CD4-positive, alpha-beta T cell (primary cell): ENCODE measurements around the gene CP. TPM values are rescaled to one million over a fixed set of nuclear protein-coding genes. Genes with fewer than 3 reads are reported as not detected.

ENCODE experiments used
- ATAC-seq: fragments of 200-7000 bp; cut with Tn5 transposase; one replicate; pipeline ENCODE4 v1.10.0; 2022; ENCODE audit warnings: mild to moderate bottlenecking; ENCODE audit not compliant: poor library complexity
- CTCF ChIA-PET: fragments of 350-600 bp; sonication (Branson Sonifier 250); formaldehyde crosslinking; loops from one replicate; lab custom pipeline; 2021; ENCODE audit warnings: antibody characterized with exemption, inconsistent platforms; lab: Charles Lee
- POLR2A ChIA-PET: fragments of 350-600 bp; sonication (Branson Sonifier 250); formaldehyde crosslinking; loops from one replicate; lab custom pipeline; 2021; ENCODE audit warnings: antibody characterized with exemption, inconsistent platforms; lab: Charles Lee
- DNase-seq, 14 experiments: peaks; one replicate each; pipeline ENCODE4 v3.0.0-alpha.2; 2013 to 2020; ENCODE audit warnings: mixed read lengths in 2 of 14
- H3K27ac ChIP-seq, 2 donors: one replicate each; pipeline versions ENCODE4 v1.5.1 to v1.7.0; 2013; ENCODE audit warnings: low read length in 2 of 2, low read depth in 1 of 2, mild to moderate bottlenecking in 1 of 2
- H3K27me3 ChIP-seq, 2 experiments: 1 replicate in 1 of 2; 2 replicates in 1 of 2; pipeline versions ENCODE4 v1.6.1 to v1.7.0; 2013; ENCODE audit warnings: low read length in 2 of 2, control low read depth in 1 of 2, mild to moderate bottlenecking in 1 of 2, moderate library complexity in 1 of 2; ENCODE audit not compliant: insufficient read depth in 2 of 2, control insufficient read depth in 1 of 2
- H3K36me3 ChIP-seq: one replicate; pipeline ENCODE4 v1.6.1; 2013; ENCODE audit warnings: low read length, control low read depth; ENCODE audit not compliant: insufficient read depth
- H3K4me1 ChIP-seq: one replicate; pipeline ENCODE4 v1.6.1; 2013; ENCODE audit warnings: low read length, control low read depth; ENCODE audit not compliant: insufficient read depth
- H3K4me3 ChIP-seq: one replicate; pipeline ENCODE4 v1.5.1; 2013; ENCODE audit warnings: mild to moderate bottlenecking, low read length, moderate library complexity
- H3K9me3 ChIP-seq, 2 experiments: 1 replicate in 1 of 2; 2 replicates in 1 of 2; pipeline versions ENCODE4 v1.6.1 to v1.7.0; 2013; ENCODE audit warnings: low read length in 2 of 2, mild to moderate bottlenecking in 2 of 2, control low read depth in 1 of 2, moderate library complexity in 1 of 2; ENCODE audit not compliant: control insufficient read depth in 1 of 2, insufficient read depth in 1 of 2
- H3K27ac Mint-ChIP-seq: one replicate; pipeline ENCODE4 v1.8.0; 2020; ENCODE audit warnings: mixed read lengths
- H3K27me3 Mint-ChIP-seq: one replicate; pipeline ENCODE4 v1.8.0; 2021; ENCODE audit warnings: mixed read lengths
- H3K36me3 Mint-ChIP-seq: one replicate; pipeline ENCODE4 v1.8.0; 2021; ENCODE audit warnings: low read depth, mixed read lengths
- H3K4me1 Mint-ChIP-seq: one replicate; pipeline ENCODE4 v1.8.0; 2021; ENCODE audit warnings: low read depth, mixed read lengths
- H3K4me3 Mint-ChIP-seq: one replicate; pipeline ENCODE4 v1.8.0; 2020; ENCODE audit warnings: mild to moderate bottlenecking, mixed read lengths
- H3K9me3 Mint-ChIP-seq: one replicate; pipeline ENCODE4 v1.8.0; 2020; ENCODE audit warnings: mixed read lengths
- intact Hi-C, 2 experiments: fragments of 100-400 bp; cut with DNase I in 1 of 2; cut with micrococcal nuclease in 1 of 2; formaldehyde crosslinking; loops; one replicate each; pipeline versions ENCODE4 v1.15.1 to v1.9.0; 2023 to 2025; cut with DNase I, micrococcal nuclease
- total RNA-seq, 174 experiments: library from RNA in 2 of 174; stranded (reverse) in 2 of 174; gene quantifications; one replicate each; pipeline ENCODE4 v1.2.3 and lab custom pipeline; 2021 to 2026
- TF ChIP-seq, protein P1 (sequence below): fragments of 200-600 bp; IDR thresholded peaks from one replicate; pipeline ENCODE4 v1.8.0; 2022; ENCODE audit warnings: antibody characterized with exemption, mild to moderate bottlenecking

Gene CP
- total RNA-seq, 2 experiments from 2014 or later, result not detected

DNA sequence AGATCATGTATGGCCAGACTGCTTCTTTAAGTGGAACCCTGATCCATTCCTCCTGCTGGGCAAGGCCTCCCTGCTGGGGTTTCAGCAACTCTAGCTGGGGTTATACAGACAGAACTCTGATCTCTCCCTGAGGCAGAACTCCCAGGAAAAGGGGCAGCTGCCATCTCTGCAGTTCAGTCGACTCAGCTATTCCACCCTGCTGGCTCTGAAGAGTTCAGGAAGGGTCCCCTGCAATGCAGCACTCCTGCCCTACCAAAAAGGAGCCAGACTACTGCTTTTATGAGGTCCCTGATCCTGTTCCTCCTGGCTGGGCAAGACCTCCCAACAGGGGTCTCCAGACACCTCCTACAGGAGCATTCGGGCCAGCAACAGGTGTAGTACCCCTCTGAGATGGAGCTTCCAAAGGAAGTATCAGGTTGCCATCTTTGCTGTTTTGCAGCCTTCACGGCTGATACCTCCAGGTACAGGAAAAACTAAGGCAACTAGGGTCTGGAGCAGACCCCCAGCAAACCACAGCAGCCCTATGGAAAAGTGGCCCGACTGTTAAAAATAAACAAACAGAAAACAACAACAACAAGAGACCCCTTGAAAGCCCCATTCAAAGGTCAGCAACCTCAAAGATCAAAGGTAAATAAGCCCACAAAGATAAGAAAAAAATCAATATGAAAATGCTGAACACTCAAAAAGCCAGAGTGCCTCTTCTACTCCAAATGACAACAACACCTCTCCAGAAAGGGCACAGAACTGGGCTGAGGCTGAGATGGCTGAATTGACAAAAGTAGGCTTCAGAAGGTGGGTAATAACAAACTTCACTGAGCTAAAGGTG, 14.2 kb upstream of the CP start:
- Histone ChIP-seq H3K27me3 (peaks cover 0 to 5% of the 10 kb centered on the region in 2 experiments), H3K9me3 (no peaks in the 10 kb centered on the region), H3K4me1 (no peaks in the 10 kb centered on the region), H3K27ac (no peak overlapping the region), H3K4me3 (no peak overlapping the region), H3K36me3 (no peaks in the 10 kb centered on the region)
- intact Hi-C loops, result no loop called here
- CTCF ChIA-PET, result no interaction called here
- Mint-ChIP-seq H3K27ac (no peak overlapping the region), H3K9me3 (no peaks in the 10 kb centered on the region), H3K27me3 (peaks cover 19% of the 10 kb centered on the region), H3K4me1 (no peaks in the 10 kb centered on the region), H3K36me3 (no peaks in the 10 kb centered on the region), H3K4me3 (no peak overlapping the region)
- TF ChIP-seq, protein P1, sequence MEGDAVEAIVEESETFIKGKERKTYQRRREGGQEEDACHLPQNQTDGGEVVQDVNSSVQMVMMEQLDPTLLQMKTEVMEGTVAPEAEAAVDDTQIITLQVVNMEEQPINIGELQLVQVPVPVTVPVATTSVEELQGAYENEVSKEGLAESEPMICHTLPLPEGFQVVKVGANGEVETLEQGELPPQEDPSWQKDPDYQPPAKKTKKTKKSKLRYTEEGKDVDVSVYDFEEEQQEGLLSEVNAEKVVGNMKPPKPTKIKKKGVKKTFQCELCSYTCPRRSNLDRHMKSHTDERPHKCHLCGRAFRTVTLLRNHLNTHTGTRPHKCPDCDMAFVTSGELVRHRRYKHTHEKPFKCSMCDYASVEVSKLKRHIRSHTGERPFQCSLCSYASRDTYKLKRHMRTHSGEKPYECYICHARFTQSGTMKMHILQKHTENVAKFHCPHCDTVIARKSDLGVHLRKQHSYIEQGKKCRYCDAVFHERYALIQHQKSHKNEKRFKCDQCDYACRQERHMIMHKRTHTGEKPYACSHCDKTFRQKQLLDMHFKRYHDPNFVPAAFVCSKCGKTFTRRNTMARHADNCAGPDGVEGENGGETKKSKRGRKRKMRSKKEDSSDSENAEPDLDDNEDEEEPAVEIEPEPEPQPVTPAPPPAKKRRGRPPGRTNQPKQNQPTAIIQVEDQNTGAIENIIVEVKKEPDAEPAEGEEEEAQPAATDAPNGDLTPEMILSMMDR, result no peak
- DNase-seq (no peak), ATAC-seq (no peak)
- POLR2A ChIA-PET, result no interaction called here

DNA sequence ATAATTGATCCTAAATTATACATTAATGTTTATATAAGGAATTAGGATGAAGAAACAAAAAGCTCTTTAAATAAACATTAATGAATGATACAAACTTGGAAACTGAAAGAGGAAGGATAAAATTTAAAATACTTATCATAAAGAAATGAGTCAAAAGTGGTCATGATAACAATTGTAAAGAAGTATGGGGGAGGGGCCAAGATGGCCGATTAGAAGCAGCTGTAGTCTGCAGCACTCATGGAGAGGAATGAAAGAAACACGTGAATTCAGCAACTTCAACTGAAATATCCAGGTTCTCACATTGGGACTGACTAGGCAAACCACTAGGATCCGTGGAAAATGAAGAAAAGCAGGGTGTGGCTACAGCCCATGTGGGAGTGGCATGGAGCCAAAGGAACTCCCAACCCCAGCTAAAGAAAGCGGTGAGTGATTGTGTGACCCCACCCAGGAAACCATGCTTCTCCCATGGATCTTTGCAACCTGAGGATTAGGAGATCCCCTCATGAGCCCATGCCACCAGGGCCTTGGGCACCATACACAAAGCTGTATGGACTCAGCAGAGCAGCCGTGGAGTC, 13.1 kb upstream of the CP start:
- Histone ChIP-seq H3K4me1 (no peaks in the 10 kb centered on the region), H3K36me3 (no peaks in the 10 kb centered on the region), H3K4me3 (no peak overlapping the region), H3K9me3 (no peaks in the 10 kb centered on the region), H3K27me3 (peaks cover 0 to 5% of the 10 kb centered on the region in 2 experiments), H3K27ac (no peak overlapping the region)
- no peaks in the 10 kb centered on the region for H3K4me1 Mint-ChIP-seq
- TF ChIP-seq, protein P1, result no peak
- POLR2A ChIA-PET, result no interaction called here
- ATAC-seq, result no peak
- CTCF ChIA-PET, result no interaction called here
- peaks cover 19% of the 10 kb centered on the region for H3K27me3 Mint-ChIP-seq
- DNase-seq, result no peak
- no peak overlapping the region for H3K27ac Mint-ChIP-seq
- H3K36me3 Mint-ChIP-seq, result no peaks in the 10 kb centered on the region
- no peaks in the 10 kb centered on the region for H3K9me3 Mint-ChIP-seq
- no peak overlapping the region for H3K4me3 Mint-ChIP-seq
- intact Hi-C loops, result no loop called here

DNA sequence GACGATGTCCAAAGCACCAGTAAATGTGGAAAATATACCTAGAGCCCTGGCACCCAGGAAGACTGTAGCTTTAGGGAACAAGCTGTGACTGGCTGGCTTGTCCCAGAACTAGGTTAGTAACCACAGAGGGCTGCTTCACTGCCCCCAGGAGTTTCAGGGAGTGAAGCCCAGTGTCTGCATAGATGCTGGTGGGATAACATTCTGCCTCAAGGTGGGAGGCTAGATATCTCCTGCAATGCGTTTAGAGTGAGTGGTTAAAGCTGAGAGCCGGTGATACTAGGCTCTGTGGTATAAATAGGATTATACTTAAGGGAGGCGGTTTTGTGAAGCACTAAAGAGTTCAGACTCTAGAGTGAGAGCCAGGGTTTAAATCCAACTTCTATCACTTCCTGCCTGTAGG, 11.7 kb upstream of the CP start:
- ChIA-PET CTCF (interaction anchor here (0.6 kb wide), 1 partner anchor 614 kb away, joined by 3 read pairs; no protein-coding TSS in a partner anchor), POLR2A (no interaction called here)
- H3K4me3 ChIP-seq, result no peak overlapping the region
- H3K36me3 ChIP-seq, result no peaks in the 10 kb centered on the region
- TF ChIP-seq, protein P1, result no peak
- no peaks in the 10 kb centered on the region for H3K9me3 Mint-ChIP-seq
- DNase-seq (no peak), ATAC-seq (no peak)
- H3K4me3 Mint-ChIP-seq, result no peak overlapping the region
- H3K27me3 ChIP-seq, result peaks cover 0 to 5% of the 10 kb centered on the region in 2 experiments
- H3K27ac Mint-ChIP-seq, result no peak overlapping the region
- intact Hi-C loops, result no loop called here
- no peaks in the 10 kb centered on the region for H3K4me1 Mint-ChIP-seq
- no peaks in the 10 kb centered on the region for H3K4me1 ChIP-seq
- H3K36me3 Mint-ChIP-seq, result no peaks in the 10 kb centered on the region
- H3K27me3 Mint-ChIP-seq, result peaks cover 19% of the 10 kb centered on the region
- H3K9me3 ChIP-seq, result no peaks in the 10 kb centered on the region
- H3K27ac ChIP-seq, result no peak overlapping the region
